NCI-H2029 (cell line): Measurements from ENCODE around the gene DUSP12.
"Not testable (repeated sequence)": the region's sequence is repeated elsewhere in the genome, so short reads cannot be mapped to it uniquely, and the experiment has no call there.

ENCODE experiments used
- DNase-seq: peaks from one replicate; lab custom pipeline; 2025; lab: John Stamatoyannopoulos, UW

DUSP12 gene

DNA sequence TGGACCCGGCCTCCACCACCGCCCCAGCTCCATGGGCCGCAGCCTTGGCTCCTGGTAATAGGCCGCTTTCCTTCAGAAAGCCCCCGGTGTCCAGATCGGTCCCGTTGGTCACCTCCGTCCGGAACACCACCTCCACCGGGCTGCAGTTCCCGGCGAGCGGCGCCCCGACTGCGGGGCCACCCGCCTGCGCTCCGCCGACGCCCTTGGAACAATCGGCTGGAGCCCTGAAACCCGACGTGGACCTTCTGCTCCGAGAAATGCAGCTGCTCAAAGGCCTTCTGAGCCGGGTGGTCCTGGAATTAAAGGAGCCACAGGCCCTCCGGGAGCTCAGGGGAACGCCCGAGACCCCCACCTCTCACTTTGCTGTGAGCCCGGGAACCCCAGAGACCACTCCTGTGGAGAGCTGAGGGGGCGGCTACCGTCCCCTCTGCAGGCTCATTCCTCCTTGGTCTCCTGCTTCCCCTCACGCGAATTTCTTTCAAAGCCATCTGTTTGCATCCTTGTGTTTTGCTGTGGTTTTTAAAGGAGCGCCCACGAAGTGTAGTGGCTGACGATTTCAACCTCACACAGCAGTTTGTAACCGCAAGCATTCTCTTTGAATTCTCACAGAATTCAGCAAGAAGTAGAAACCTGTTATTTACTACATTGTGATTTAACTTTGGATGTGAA, 22.2 kb upstream of the DUSP12 start:
- DNase-seq = no peak

DNA sequence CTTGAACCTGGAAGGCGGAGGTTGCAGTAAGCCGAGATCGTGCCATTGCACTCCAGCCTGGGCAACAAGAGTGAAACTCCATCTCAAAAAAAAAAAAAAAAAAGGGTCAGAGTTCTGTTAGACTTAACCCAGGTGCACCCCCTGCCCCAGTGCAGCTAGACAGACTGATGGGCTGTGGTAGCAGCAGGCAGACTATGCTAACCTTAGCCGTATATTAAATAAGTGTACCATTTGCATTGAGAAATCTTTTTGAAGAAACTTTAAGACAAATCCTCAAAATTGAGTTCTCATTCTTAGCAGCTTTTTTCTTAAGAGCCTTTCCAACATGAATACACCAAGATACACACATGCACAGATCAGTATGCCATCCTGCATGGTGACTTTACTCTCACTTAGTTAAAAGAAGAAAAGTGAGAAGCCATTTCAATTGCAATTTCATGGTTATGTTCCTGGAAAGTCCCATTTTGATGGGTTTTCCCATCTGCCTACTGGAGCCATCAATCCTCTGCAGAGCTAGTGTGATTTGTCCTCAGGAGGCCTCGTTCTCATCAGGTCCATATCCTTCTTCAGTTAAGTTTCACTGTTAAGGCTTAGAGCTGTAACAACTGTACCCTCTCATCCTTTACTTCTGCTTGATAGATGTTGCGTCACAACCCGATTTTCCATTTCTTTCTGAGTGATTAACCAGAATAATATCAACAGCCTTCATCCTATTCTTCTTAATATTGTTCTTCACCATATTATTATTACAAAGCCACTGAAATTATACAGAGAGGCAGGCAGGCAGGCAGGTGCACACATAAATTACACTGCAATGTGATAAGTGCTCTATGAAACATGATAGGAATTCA, 21.0 kb upstream of the DUSP12 start:
- no peak for DNase-seq

DNA sequence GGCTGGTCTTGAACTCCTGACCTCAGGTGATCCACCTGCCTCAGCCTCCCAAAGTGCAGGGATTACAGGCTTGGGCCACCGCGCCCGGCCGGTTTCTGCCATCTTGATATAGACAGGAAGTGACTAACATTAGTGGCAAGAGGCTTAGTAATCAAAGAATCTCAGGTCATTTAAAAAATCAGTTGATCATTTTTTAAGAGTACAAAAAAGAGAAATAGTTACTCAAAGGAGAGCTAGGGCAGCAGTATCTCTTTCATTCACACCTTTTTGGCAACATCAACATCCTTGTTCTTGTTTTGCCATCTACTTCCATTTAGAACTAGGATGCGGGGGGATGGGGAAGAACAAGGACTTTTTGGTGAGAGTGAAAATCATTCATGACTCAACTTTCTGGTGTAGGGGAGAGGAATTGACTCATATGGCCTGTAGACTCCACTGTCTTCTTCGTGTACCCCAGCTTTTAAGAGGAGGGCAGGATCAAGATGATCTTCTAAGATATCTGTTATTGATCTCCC, 19.5 kb upstream of the DUSP12 start:
- DNase-seq = no peak

DNA sequence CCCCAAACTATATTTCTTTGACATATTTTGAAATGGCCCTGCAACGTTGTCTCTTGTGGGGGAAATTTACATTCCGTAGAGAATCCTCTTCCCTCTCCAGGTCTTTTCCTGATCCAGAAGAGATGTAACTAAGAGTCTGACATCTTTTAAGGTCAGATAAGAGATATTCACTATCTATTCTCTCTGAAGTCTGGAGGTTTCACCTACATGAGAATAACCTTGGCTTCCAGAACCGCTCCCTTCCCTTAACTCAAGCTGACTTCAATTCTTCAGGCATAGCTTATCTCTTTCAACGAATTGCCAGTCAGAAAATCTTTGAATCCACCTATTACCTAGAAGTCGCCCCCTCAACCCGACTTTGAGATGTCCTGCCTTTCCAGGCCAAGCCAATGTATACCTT, 18.3 kb upstream of the DUSP12 start:
- DNase-seq = no peak

DNA sequence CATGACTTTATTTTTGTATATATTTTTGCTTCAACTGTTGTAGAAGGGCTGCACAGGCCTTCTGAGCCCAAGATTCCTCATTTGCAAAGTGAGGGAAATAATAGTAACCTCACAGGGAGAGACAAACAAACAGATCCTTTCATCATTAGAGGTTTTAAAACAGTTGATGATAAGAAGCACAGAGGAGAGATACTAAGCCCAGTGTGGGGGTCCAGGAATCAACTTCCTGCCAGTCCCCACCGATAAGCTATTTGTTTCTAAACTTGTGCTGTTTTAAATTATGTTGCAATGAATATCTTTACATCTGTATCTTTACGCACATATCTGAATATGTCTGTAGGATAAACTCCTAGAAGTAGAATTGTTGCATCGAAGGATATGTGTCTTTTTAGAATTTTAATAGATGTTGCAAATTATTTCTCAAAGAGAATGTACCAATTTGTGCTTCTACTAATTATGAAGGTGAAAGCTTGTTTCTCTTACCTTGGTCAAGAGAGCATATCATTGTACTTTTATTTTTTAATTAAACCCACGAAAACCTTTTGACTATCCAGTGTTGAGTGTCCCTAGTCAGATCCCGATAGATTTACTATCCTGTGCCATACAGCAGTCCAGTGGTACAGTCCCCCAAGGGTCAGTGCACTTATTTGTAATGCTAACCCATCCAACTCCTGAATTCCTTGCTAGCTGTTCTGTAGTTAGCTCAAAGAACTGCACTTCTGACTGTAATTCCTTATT, 17.4 kb upstream of the DUSP12 start:
- no peak for DNase-seq

DNA sequence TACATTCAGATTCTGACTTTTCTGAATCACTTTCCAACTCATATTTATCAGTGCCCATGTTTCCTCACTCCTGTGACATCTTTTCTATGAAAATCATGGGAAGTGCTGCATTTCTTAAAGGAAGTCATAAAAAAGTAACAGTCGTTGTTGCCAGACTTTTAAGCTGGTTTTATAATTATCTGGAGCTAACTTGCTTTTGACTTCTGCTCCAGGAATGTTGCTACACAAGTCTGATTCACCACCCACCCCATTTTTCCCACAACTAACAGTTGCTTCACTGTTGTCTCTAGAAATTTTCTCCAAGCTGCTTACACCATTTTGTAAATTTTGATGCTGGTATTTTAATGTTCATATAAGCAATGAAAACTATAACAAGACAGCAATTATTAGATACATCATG, 16.1 kb upstream of the DUSP12 start:
- no peak for DNase-seq

DNA sequence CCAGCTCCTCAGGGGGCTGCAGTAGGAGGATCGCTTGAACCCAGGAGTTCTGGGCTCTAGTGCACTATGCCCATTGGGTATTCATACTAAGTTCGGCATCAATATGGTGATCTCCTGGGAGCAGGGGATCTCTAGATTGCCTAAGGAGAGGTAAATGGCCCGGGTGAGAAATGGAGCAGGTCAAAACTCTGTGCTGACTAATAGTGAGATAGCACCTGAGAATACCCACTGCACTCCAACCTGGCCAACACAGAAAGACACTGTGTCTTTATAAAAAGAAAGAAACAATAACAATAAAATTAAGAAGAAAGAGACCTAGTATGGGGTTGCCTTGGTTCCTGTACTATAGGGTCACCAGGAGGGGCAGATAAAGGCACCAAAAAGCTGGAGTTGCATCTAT, 13.7 kb upstream of the DUSP12 start:
- no peak for DNase-seq

DNA sequence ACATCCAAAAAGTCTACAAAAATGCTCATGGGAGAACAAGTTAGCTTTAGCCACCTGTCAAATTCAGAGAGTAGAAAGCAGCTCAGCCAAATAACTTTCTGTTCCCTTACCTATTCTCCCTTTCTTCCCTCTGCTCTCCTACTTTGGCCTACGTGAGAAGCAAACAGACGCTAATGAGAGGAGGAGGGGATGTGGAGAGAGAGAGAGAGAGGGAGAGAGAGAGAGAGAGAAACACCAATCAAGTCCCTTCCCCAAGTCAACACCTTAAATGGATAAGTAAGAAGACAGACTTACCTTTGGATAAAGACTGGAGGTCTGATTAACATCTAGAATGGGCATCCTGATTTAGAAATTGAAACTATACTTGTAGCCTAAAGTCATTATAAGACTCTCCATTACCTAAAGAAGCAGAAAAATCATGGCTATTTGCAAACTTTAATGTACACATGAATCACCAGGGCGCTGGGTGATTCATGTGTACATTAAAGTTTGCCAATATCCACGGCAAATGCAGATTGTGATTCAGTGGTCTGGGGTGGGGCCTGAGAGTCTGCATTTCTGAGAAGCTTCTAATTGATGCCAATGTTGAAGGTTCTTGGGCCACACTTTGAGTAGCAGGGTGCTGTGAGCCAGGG, 13.1 kb upstream of the DUSP12 start:
- DNase-seq = no peak

DNA sequence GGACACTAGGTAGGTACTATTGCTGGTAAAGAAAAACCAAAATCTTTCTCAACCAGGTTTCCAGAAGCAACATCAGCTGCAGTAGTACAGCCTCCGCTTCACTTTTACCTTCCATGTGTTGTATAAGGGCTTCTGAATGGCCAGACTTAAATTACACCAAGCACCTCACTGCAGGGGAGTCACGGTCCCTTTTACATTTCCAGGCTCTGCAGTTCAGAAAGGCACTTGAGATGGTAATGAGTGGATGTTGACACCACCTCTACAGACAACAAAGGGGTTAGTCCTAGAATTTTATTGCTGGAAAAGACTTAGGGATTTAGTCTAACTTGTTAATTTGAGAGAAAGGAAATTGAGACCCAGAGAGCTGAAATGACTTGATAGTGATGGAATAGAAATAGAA, 12.0 kb upstream of the DUSP12 start:
- no peak for DNase-seq

DNA sequence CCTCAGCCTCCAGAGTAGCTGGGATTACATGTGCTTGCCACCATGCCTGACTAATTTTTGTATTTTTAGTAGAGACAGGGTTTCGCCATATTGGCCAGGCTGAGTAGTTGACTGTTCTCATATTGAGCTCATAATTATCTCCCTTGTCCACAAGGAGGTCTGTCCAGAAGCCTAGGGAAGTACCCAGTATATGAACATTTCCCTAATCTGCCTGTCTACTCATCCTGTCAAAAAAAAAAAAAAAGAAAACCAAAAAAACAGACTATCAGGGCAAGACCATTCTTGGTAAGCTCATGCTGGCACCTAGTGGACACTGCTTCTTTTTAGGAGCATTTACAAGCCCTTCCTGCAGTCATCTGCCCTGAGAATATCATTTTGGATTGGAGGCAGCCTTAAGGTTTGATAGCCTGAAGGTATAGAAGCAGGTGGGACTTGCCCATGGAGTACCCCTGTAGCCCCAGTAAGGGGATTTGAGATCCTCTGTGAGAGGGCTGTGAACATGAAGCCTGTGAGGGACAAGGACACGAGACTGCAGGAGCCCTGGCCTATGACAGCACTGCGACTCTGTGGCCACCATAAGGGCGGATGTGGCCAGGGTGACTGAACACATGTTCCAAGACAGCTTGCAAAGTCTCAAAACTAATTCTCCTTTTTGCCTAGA, 10.8 kb upstream of the DUSP12 start:
- no peak for DNase-seq

DNA sequence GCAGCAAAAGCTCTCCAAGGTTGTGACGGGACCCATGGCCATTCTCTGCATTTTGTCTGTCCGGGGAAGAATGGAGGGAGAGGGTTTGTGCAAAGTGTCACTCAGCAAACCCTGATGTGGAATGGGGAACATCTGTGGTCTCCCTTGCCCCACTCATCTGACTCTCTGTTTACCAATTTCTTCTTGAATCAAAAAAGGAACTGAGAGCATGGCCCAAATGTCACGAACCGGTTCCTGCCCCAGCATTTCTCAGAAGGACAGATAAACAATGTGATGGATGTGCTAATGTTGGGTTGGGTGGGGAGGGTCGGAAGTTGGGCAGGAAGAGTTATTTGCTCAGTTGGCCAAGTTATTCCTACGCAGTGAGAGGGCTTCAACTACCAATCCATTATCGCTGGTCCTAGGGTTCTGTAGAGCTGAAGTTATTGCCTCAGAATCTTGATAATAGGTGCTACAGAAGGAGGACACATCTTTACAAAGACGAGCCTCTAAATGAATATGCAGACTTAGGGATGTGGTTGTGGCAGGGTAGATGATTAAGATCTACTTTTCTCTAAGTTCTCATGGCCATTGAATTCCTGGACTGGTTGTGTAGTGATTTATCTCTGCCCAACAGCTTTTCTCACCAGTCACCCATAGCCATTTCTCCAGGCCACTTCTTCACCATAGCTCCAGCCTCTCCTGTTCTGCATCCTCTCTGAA, 9.6 kb upstream of the DUSP12 start:
- DNase-seq = no peak

DNA sequence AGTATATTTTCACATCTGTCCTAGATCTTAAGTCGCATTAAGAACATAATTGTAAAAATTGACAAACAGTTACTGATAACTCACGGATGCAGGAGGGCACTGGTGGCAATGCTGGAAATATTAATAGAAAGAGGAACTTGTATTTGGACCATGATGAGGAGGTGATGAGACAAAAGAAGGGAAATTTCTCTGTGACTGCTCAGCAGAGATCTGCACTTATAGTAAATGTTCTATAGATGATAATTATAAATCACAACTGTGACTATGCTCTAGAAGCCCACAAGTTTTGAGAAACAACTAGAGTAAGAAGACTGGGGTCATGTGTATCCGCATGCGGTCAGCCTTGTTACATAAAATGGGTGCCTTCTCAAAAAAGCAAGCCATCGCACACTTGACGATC, 8.7 kb upstream of the DUSP12 start:
- no peak for DNase-seq

DNA sequence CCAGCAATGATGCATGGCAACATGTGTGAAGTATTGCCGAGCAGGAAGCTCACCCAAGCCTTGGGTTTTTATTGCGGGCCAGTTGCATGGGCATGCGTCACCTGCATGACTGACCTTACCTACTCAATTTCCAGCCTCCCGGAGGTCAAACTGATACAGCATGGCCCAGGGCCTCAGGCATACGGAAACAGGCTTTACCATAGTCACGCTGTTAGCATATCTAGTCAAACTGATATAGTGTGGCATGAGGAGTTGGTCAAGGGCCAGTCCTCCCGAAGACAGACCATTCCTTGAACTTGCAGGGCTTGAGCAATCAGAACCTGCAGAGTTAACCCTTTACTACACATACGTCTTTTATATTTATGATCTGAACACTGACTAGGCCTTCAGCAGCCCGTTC, 6.4 kb upstream of the DUSP12 start:
- DNase-seq = no peak

DNA sequence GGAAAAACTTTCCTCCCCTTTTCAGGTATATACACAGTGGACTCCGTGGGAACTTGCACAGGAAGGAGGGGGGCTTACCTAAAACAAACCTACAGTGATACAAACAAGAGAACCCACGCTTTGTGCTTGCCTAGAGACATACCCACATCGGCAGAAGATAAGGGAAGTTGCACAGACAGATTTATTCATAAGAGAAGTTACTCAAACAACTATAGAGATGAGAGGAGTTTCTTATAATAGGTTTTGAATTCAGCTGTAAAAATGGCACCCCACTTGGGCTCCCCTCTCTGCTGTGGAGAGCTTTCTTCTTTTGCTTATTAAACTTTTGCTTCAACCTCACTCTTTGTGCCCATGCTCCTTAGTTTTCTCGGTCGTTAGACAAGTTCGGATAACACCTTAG, 1.8 kb upstream of the DUSP12 start:
- DNase-seq = no peak

DNA sequence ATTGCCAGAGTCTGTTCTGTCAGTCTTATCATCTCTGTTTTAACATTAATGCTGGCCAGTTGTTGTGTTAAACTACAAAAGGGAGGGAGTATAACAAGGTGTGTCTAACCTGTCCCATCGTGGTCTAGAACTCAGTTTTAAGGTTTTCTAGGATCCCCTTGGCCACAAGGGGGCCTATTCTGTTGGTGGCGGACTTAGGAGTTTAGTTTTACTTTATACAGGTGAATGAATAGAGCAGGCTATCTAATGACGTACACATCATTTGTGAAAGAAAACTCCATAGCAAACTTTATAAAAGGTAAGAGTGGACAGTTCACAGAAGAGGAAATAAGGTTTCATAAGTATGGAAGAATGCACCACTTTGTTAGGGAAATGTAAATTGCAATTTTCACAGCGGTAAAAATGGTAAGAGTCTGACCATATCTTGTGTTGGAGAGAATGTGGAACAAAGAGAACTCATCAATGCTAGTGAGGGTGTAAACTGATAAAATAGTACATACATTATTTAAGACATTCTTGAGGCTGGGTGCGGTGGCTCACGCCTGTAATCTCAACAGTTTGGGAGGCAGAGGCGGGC, 14.0 kb downstream of the DUSP12 start:
- no peak for DNase-seq

DNA sequence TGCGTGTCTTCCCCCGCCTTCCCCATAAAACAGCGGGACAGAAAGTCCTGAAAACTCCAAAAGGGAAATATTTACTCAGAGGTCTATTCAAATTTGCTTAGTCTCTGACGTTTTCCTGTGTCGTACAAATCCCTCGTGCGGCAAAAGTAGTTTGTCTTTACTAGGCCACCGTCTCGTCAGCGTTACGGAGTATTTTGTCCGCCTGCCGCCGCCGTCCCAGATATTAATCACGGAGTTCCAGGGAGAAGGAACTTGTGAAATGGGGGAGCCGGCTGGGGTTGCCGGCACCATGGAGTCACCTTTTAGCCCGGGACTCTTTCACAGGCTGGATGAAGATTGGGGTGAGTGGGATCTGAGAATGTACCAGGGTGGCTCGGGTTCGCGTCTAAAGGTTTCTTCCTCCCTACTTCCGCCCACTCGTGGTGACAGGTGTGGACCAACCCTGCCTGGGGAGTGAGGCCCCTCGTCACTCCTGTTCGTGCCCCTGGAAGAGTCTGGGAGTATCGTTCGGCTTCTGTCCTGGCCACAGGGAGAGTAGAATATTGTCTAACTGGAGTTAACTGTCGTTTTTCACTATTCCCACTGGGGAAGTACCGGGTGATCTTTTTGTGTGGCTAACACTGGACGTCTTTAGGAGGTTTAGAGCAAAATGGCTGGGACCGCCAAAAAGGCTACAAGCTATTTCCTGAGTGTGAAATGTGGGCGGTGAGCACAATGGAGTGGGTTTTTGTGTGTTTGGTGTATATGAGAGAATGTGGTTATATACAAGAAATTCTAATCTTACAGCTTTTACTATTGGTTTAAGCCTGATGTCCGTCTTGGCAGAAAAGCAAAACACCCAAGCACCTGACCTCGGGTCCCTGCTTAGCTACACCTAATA, 16.8 kb downstream of the DUSP12 start, which contains the start of gene ATF6:
TSS of gene ATF6 (plus strand) at position 219 of the 880 bp plus-strand sequence. CDS start at position 260, 41 bp downstream.
- DNase-seq = peak; percentile 82

DNA sequence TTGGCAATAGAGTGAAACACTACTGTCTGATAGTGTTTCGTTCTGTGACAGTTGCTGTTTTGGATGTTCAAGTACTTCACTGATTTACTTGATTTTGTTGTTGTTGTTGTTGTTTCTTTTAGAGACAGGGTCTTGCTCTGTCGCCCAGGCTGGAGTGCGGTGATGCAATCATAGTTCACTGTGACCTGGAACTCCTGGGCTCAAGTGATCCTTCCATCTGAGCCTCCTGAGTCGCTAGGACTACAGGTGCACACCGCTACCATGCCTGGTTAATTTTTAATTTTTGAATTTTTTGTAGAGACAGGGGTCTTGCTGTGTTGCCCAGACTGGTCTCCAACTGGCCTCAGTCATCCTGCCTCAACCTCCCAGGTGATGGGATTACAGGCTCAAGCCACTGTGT, 18.9 kb downstream of the DUSP12 start:
- DNase-seq = no peak

DNA sequence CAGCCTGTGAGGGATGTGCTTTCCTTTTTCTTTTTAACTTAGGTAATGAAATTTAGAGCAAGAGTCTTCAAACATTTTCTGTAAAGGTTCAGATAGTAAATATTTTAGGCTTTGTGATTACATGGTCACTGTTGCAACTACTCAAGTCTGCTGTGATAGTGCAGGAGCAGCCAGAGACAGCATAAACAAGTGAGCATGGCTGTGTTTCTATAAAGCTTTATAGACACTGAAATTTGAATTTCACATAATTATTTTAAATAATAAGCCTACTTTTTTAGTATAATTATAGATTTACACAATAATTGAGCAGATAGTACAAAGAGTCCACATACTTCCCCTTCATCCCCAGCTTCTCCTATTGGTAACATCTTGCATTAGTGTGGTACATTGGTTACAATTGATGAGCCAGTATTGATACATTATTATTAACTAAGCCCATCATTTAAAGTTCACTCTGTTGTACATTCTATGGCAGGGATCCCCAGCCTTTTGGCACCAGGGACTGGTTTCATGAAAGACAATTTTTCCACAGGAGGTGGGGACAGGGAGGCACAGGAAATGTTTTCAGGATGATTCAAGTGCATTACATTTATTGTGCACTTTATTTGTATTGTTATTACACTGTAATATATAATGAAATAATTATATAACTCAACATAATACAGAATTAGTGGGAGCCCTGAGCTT, 19.5 kb downstream of the DUSP12 start:
- no peak for DNase-seq

DNA sequence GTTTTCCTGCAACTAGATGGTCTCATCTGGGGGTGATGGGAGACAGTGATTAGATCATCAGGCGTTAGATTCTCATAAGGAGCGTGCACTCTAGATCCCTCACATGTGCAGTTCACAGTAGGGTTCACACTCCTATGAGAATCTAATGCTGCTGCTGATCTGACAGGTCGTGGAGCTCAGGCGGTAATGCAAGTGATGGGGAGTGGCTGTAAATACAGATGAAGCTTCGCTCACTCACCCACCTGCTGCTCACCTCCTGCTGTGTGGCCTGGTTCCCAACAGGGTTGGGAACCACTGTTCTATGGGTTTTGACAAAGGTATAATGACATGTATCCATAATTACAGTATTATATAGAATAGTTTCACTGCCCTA, 20.1 kb downstream of the DUSP12 start:
- not testable (repeated sequence) for DNase-seq
